Measurements from ENCODE around the gene GALNTL6. TPM values are rescaled to one million over a fixed set of nuclear protein-coding genes. Genes with fewer than 3 reads are reported as not detected.

The GALNTL6 gene
- total RNA-seq, 1 donor from 2014 or later, result 0.22 TPM

GRCh38 chr4:172996571-172997216, 1183.5 kb downstream of the GALNTL6 start:
- intact Hi-C loops (cut with DNase I), result no loop called here
- ATAC-seq (no peak), DNase-seq (ENCODE audit: low spot score) (no peak)

- no peak for ATAC-seq
- intact Hi-C loops (cut with DNase I), result no loop called here
- no peak for DNase-seq (ENCODE audit: low spot score)
Measured at GRCh38 chr4:172997217-172997609, 1184.0 kb downstream of the GALNTL6 start.

- intact Hi-C loops (cut with DNase I), result no loop called here
- ATAC-seq (no peak), DNase-seq (ENCODE audit: low spot score) (no peak)
Measured at GRCh38 chr4:172997856-172998255, 1184.7 kb downstream of the GALNTL6 start.

GRCh38 chr4:172998527-172999469, 1185.6 kb downstream of the GALNTL6 start:
- ATAC-seq (peak; percentile 81), DNase-seq (ENCODE audit: low spot score) (no peak)
- intact Hi-C loops (cut with DNase I), result no loop called here

GRCh38 chr4:173001571-173001970, 1188.4 kb downstream of the GALNTL6 start:
- ATAC-seq, result no peak
- no peak for DNase-seq (ENCODE audit: low spot score)
- intact Hi-C loops (cut with DNase I), result no loop called here

- intact Hi-C loops (cut with DNase I), result no loop called here
- no peak for DNase-seq (ENCODE audit: low spot score)
- no peak for ATAC-seq
Measured at GRCh38 chr4:173002830-173003561, 1189.8 kb downstream of the GALNTL6 start.

GRCh38 chr4:173005912-173006633, 1192.9 kb downstream of the GALNTL6 start:
- no peak for DNase-seq (ENCODE audit: low spot score)
- no peak for ATAC-seq
- intact Hi-C loops (cut with DNase I), result no loop called here

GRCh38 chr4:173008436-173008835, 1195.2 kb downstream of the GALNTL6 start:
- intact Hi-C loops (cut with DNase I), result no loop called here
- no peak for ATAC-seq
- no peak for DNase-seq (ENCODE audit: low spot score)

GRCh38 chr4:173009129-173009823, 1196.1 kb downstream of the GALNTL6 start:
- ATAC-seq (no peak), DNase-seq (ENCODE audit: low spot score) (no peak)
- intact Hi-C loops (cut with DNase I), result loop anchor here (1.0 kb wide), 1 partner anchor 286 kb away; no protein-coding TSS in a partner anchor

- intact Hi-C loops (cut with DNase I), result loop anchor here (10.0 kb wide), 1 partner anchor 402 kb away; no protein-coding TSS in a partner anchor
- ATAC-seq (no peak), DNase-seq (ENCODE audit: low spot score) (no peak)
Measured at GRCh38 chr4:173012608-173013007, 1199.4 kb downstream of the GALNTL6 start.

GRCh38 chr4:173013232-173013930, 1200.2 kb downstream of the GALNTL6 start:
- peak; percentile 70 for ATAC-seq
- intact Hi-C loops (cut with DNase I), result loop anchor here (10.0 kb wide), 1 partner anchor 401 kb away; no protein-coding TSS in a partner anchor
- DNase-seq (ENCODE audit: low spot score), result no peak

GRCh38 chr4:173014113-173014558, 1200.9 kb downstream of the GALNTL6 start:
- intact Hi-C loops (cut with DNase I), result loop anchor here (10.0 kb wide), 1 partner anchor 401 kb away; no protein-coding TSS in a partner anchor
- DNase-seq (ENCODE audit: low spot score) (no peak), ATAC-seq (peak; percentile 51)

GRCh38 chr4:173014836-173015235, 1201.6 kb downstream of the GALNTL6 start:
- no peak for DNase-seq (ENCODE audit: low spot score)
- ATAC-seq, result no peak
- intact Hi-C loops (cut with DNase I), result loop anchor here (5.0 to 10.0 kb wide), 2 partner anchors 242 to 400 kb away; no protein-coding TSS in a partner anchor

GRCh38 chr4:173017802-173018201, 1204.6 kb downstream of the GALNTL6 start:
- no peak for DNase-seq (ENCODE audit: low spot score)
- ATAC-seq, result no peak
- intact Hi-C loops (cut with DNase I), result loop anchor here (5.0 to 10.0 kb wide), 2 partner anchors 239 to 397 kb away; no protein-coding TSS in a partner anchor

- DNase-seq (ENCODE audit: low spot score) (no peak), ATAC-seq (no peak)
- intact Hi-C loops (cut with DNase I), result loop anchor here (5.0 to 10.0 kb wide), 2 partner anchors 239 to 396 kb away; no protein-coding TSS in a partner anchor
Measured at GRCh38 chr4:173018446-173018845, 1205.2 kb downstream of the GALNTL6 start.

- DNase-seq (ENCODE audit: low spot score) (no peak), ATAC-seq (no peak)
- intact Hi-C loops (cut with DNase I), result loop anchor here (5.0 to 10.0 kb wide), 2 partner anchors 238 to 395 kb away; no protein-coding TSS in a partner anchor
Measured at GRCh38 chr4:173019664-173020063, 1206.5 kb downstream of the GALNTL6 start.
